A549 (cell line): ENCODE results near the gene IQCB1.

ENCODE experiments used
- BHLHE40 ChIP-seq: IDR thresholded peaks from 2 replicates; pipeline ENCODE4 v1.6.1; 2012; ENCODE audit warnings: low read depth, low read length, inconsistent platforms
- RAD21 ChIP-seq, 2 experiments: fragments of >200 bp in 1 of 2; sonication (Bioruptor Twin) in 1 of 2; formaldehyde crosslinking in 1 of 2; IDR thresholded peaks in 1 of 2; conservative IDR thresholded peaks in 1 of 2; 2 replicates in 1 of 2; 3 replicates in 1 of 2; pipeline ENCODE4 v1.6.1; 2012 to 2018; ENCODE audit warnings: inconsistent platforms in 1 of 2
- TF ChIP-seq, protein P1 (sequence below): fragments of >200 bp; sonication (Bioruptor Twin); formaldehyde crosslinking; IDR thresholded peaks from 3 replicates; pipeline ENCODE4 v1.5.1; 2016
- TF ChIP-seq, protein P2 (sequence below): IDR thresholded peaks from 2 replicates; pipeline ENCODE4 v1.6.1; 2012

DNA sequence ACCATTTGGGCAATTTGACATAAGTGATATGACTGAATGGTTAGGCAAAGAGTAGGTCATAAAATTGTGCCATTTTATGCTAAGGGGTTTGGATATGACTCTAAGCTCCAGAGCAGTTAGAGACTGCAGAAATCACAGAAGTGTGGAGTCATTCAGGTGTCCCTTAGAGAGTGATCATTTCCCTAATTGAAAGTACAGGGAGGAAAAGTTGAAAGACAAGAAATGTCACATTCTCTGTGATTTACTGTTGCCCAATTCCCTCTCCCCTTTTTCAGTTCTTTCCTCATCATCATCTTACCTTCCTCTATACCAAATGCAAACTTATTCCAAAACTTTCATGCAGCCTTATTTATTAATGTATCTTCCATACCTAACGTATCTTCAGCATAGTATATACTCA is 82.6 kb downstream of the IQCB1 start:
- TF ChIP-seq, protein P1, sequence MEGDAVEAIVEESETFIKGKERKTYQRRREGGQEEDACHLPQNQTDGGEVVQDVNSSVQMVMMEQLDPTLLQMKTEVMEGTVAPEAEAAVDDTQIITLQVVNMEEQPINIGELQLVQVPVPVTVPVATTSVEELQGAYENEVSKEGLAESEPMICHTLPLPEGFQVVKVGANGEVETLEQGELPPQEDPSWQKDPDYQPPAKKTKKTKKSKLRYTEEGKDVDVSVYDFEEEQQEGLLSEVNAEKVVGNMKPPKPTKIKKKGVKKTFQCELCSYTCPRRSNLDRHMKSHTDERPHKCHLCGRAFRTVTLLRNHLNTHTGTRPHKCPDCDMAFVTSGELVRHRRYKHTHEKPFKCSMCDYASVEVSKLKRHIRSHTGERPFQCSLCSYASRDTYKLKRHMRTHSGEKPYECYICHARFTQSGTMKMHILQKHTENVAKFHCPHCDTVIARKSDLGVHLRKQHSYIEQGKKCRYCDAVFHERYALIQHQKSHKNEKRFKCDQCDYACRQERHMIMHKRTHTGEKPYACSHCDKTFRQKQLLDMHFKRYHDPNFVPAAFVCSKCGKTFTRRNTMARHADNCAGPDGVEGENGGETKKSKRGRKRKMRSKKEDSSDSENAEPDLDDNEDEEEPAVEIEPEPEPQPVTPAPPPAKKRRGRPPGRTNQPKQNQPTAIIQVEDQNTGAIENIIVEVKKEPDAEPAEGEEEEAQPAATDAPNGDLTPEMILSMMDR = no peak
- TF ChIP-seq, protein P2, sequence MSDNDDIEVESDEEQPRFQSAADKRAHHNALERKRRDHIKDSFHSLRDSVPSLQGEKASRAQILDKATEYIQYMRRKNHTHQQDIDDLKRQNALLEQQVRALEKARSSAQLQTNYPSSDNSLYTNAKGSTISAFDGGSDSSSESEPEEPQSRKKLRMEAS = no peak
- TF ChIP-seq RAD21 (conservative IDR thresholded peaks at IDR 0.05 in 1 of 2, IDR thresholded peaks at IDR 0.05 in 1 of 2) (no peak), BHLHE40 (no peak)
